Gastroesophageal sphincter (tissue), 4 donors: ENCODE measurements around the gene RASL10A. TPM values are rescaled to one million over a fixed set of nuclear protein-coding genes. Genes with fewer than 3 reads are reported as not detected.

Experiments
- ATAC-seq: fragments of 150-250 bp; one replicate; pipeline ENCODE4 v1.9.1; 2016; ENCODE audit warnings: mild to moderate bottlenecking, moderate library complexity
- H3K27ac ChIP-seq, 4 donors: fragments of 200-600 bp; sonication (generic) in 3 of 4; 1 replicate in 3 of 4; 2 replicates in 1 of 4; pipeline ENCODE4 v1.5.1; 2016 to 2019
- H3K27me3 ChIP-seq: fragments of 200-600 bp; sonication (generic); one replicate; pipeline ENCODE4 v1.5.1; 2019
- H3K36me3 ChIP-seq, 2 donors: fragments of 200-600 bp; sonication (generic); one replicate each; pipeline ENCODE4 v1.5.1; 2019; ENCODE audit warnings: control low read depth in 1 of 2
- H3K4me1 ChIP-seq, 3 donors: fragments of 200-600 bp; sonication (generic); 1 replicate in 2 of 3; 2 replicates in 1 of 3; pipeline ENCODE4 v1.5.1; 2016 to 2019; ENCODE audit warnings: control low read depth in 2 of 3
- H3K4me3 ChIP-seq, 2 donors: fragments of 200-600 bp; sonication (generic); one replicate each; pipeline ENCODE4 v1.5.1; 2019; ENCODE audit warnings: mild to moderate bottlenecking in 1 of 2, moderate library complexity in 1 of 2
- H3K9me3 ChIP-seq, 3 donors: fragments of 200-600 bp; sonication (generic); one replicate each; pipeline ENCODE4 v1.5.1; 2017 to 2019; ENCODE audit warnings: control low read depth in 2 of 3
- CTCF ChIP-seq, 4 experiments: fragments of 200-600 bp in 2 of 4; fragments of 450-650 bp in 2 of 4; sonication (generic) in 1 of 4; IDR thresholded peaks; one replicate each; pipeline ENCODE4 v1.5.1; 2017 to 2019; ENCODE audit warnings: antibody characterized with exemption in 4 of 4, mild to moderate bottlenecking in 2 of 4, moderate library complexity in 2 of 4
- EP300 ChIP-seq: sonication (generic); formaldehyde crosslinking; IDR thresholded peaks from one replicate; pipeline ENCODE4 v1.6.1; 2017; ENCODE audit warnings: antibody characterized with exemption, mild to moderate bottlenecking
- POLR2A ChIP-seq, 2 donors: fragments of 450-650 bp; IDR thresholded peaks; one replicate each; pipeline ENCODE4 v1.6.1; 2017; ENCODE audit warnings: antibody characterized with exemption in 2 of 2, mild to moderate bottlenecking in 2 of 2, moderate library complexity in 1 of 2
- POLR2AphosphoS5 ChIP-seq: sonication (generic); formaldehyde crosslinking; IDR thresholded peaks from one replicate; pipeline ENCODE4 v1.6.1; 2017; ENCODE audit warnings: antibody characterized with exemption
- WGBS, 2 donors: methylation state at CpG; one replicate each; pipeline ENCODE4 v1.1.5; 2018; ENCODE audit warnings: low coverage in 1 of 2; 5-methylcytosine and 5-hydroxymethylcytosine counted together
- total RNA-seq, 4 donors: library from RNA; depleted of rRNA; stranded (reverse); fragments of >200 nt; gene quantifications; one replicate each; pipeline ENCODE4 v1.1.0, GENCODE V29; 2016

RASL10A gene
- total RNA-seq, 4 donors from 2014 or later: 0.40 to 0.73 (median 0.72) TPM; not detected in 1

- no peak overlapping the region for H3K4me3 ChIP-seq
- H3K4me1 ChIP-seq: peaks cover 0 to 23% (median 10%) of the 10 kb centered on the region in 3 donors
- no peak for TF ChIP-seq CTCF (IDR thresholded peaks at IDR 0.05)
- no peak for TF ChIP-seq POLR2A (IDR thresholded peaks at IDR 0.05)
- no peak for TF ChIP-seq EP300
- TF ChIP-seq POLR2AphosphoS5: no peak
- no peak overlapping the region for H3K27ac ChIP-seq
- peaks cover 4 to 65% of the 10 kb centered on the region in 2 donors for H3K36me3 ChIP-seq
- no peaks in the 10 kb centered on the region for H3K9me3 ChIP-seq
- H3K27me3 ChIP-seq: no peaks in the 10 kb centered on the region
- WGBS, 2 donors: 52 to 54% methylated on average over 2 to 4 of the region's 4 CpGs
- no peak for ATAC-seq
These were observed 15.1 kb downstream of the RASL10A start for GRCh38 chr22:29300467-29300806.

GRCh38 chr22:29299136-29299900, 16.2 kb downstream of the RASL10A start:
- H3K4me3 ChIP-seq: no peak overlapping the region
- no peak for ATAC-seq
- H3K27me3 ChIP-seq: no peaks in the 10 kb centered on the region
- peaks cover 4 to 76% of the 10 kb centered on the region in 2 donors for H3K36me3 ChIP-seq
- TF ChIP-seq POLR2A (IDR thresholded peaks at IDR 0.05) (no peak), POLR2AphosphoS5 (no peak)
- H3K4me1 ChIP-seq: peaks cover 0 to 19% (median 10%) of the 10 kb centered on the region in 3 donors
- 79 to 95% methylated on average over 3 to 5 of the region's 19 CpGs for WGBS, 2 donors
- no peak overlapping the region for H3K27ac ChIP-seq
- no peaks in the 10 kb centered on the region for H3K9me3 ChIP-seq

- H3K4me1 ChIP-seq: peaks cover 0 to 19% (median 10%) of the 10 kb centered on the region in 3 donors
- H3K27ac ChIP-seq: no peak overlapping the region
- H3K4me3 ChIP-seq: no peak overlapping the region
- TF ChIP-seq CTCF (IDR thresholded peaks at IDR 0.05) (no peak), POLR2A (IDR thresholded peaks at IDR 0.05) (no peak), POLR2AphosphoS5 (no peak)
- WGBS, 2 donors: no CpG with 5 or more reads among the region's 8 CpGs
- peaks cover 4 to 83% of the 10 kb centered on the region in 2 donors for H3K36me3 ChIP-seq
- H3K27me3 ChIP-seq: no peaks in the 10 kb centered on the region
- no peaks in the 10 kb centered on the region for H3K9me3 ChIP-seq
- ATAC-seq: no peak
These were observed 16.9 kb downstream of the RASL10A start for GRCh38 chr22:29298641-29299040.

- H3K27me3 ChIP-seq: no peaks in the 10 kb centered on the region
- peaks cover 0 to 37% (median 0%) of the 10 kb centered on the region in 3 donors for H3K4me1 ChIP-seq
- TF ChIP-seq POLR2A (IDR thresholded peaks at IDR 0.05): no peak
- no peak for TF ChIP-seq EP300
- TF ChIP-seq CTCF (IDR thresholded peaks at IDR 0.05): no peak
- TF ChIP-seq POLR2AphosphoS5: no peak
- no peak overlapping the region for H3K4me3 ChIP-seq
- peaks cover 8 to 100% of the 10 kb centered on the region in 2 donors for H3K36me3 ChIP-seq
- ATAC-seq: no peak
- no peak overlapping the region for H3K27ac ChIP-seq
- no peaks in the 10 kb centered on the region for H3K9me3 ChIP-seq
These were observed 23.1 kb downstream of the RASL10A start for GRCh38 chr22:29292379-29292778.

GRCh38 chr22:29291215-29291614, 24.3 kb downstream of the RASL10A start:
- peaks cover 8 to 100% of the 10 kb centered on the region in 2 donors for H3K36me3 ChIP-seq
- no peak for ATAC-seq
- no peaks in the 10 kb centered on the region for H3K9me3 ChIP-seq
- peaks cover 0 to 37% (median 0%) of the 10 kb centered on the region in 3 donors for H3K4me1 ChIP-seq
- H3K4me3 ChIP-seq: no peak overlapping the region
- no peak overlapping the region for H3K27ac ChIP-seq
- TF ChIP-seq CTCF (IDR thresholded peaks at IDR 0.05): no peak
- no peak for TF ChIP-seq POLR2AphosphoS5
- no peak for TF ChIP-seq POLR2A (IDR thresholded peaks at IDR 0.05)
- TF ChIP-seq EP300: no peak
- H3K27me3 ChIP-seq: no peaks in the 10 kb centered on the region
- WGBS, 2 donors: 44 to 65% methylated on average over 3 to 6 of the region's 7 CpGs
